Umbilical cord (tissue), 2 donors: Measurements from ENCODE around the gene MACROD2. TPM values are rescaled to one million over a fixed set of nuclear protein-coding genes. Genes with fewer than 3 reads are reported as not detected.

Source experiments
- DNase-seq: peaks from one replicate; pipeline ENCODE4 v3.0.0-alpha.2; 2015; ENCODE audit warnings: low spot score
- total RNA-seq: library from RNA; depleted of rRNA; stranded (reverse); fragments of >200 nt; gene quantifications from one replicate; pipeline ENCODE4 v1.2.3, GENCODE V29; 2014; ENCODE audit warnings: low replicate concordance; ENCODE audit not compliant: insufficient read depth

Gene MACROD2
- total RNA-seq, 1 donor from 2014 or later, result 69.6 TPM

DNA sequence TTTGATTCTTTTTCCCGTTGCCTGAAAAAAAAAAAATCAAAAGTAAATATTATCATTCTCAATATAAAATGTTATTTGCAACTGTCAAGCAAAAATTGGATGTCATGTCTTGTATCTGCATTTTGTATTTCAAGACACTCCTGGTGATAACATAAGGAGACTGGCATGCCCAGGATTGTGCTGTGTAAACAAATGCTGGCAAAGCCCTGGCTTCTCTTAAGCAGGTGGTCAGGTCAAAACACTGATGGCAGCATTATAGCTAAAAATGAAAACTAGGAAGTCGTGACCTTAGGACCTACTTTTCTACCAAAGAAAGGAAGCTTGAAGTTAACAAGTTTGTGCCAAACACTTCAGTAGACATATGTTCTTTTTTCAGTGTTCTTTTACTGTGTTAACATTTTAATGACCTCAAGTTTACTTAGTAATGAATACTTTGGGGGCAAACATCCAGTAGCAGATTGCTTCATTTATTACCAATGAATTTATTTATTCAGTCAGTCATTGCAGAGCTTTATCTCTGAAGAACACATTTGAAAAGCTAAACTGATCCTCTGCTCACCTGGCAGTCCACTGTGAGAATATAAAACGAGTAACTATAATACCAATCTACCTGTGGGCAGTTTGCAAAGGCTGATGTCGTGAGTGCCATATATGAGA, 585.2 kb downstream of the MACROD2 start:
- no peak for DNase-seq

DNA sequence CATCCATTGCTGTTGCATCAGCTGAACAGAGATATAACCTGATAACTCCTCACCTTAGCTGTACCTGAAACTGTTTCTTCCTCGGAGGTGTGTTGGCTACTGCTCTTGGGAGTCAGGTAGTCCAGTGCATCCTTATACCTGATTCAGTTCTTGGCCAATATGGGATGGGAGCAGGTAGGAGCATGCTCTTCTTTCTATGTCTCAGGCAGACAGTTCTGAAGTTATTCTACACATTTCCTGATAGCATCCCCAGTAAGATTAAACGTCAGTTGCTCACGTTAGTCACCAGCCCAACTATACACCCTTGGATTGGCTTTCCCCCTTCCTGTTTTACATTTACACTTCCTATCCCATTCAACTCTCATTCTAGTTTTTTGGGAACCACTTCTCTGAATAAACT, 586.4 kb downstream of the MACROD2 start:
- no peak for DNase-seq

- DNase-seq, result peak; percentile 53
Observed at GRCh38 chr20:14582855-14583254, 587.5 kb downstream of the MACROD2 start.

- DNase-seq, result no peak
Observed at GRCh38 chr20:14583413-14583812, 588.1 kb downstream of the MACROD2 start.

- DNase-seq, result no peak
Observed at GRCh38 chr20:14589383-14589782, 594.1 kb downstream of the MACROD2 start.

- no peak for DNase-seq
Observed at GRCh38 chr20:14595051-14595450, 599.7 kb downstream of the MACROD2 start.

- DNase-seq, result no peak
Observed at GRCh38 chr20:14597206-14597715, 601.9 kb downstream of the MACROD2 start.

DNA sequence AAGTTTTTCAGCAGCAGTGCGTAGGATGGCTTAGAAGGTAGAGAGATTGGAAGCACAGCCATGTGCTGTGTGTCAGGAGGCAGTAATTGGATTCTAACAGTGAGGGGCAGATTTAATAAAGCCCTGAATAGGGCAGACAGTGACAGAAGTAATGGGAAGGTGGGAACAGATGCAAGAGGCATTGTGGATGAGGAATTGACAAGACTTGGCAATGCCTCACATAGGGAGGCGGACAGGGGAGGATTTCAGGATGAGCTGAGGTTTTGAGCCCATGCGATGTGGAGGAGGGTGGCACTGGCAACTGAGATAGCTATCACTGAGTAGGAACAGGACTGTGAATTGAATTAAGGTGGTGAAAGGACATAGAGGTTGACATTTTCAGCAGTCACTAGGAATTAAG, 604.3 kb downstream of the MACROD2 start:
- DNase-seq, result no peak

GRCh38 chr20:14600527-14600926, 605.2 kb downstream of the MACROD2 start:
- DNase-seq, result no peak

DNA sequence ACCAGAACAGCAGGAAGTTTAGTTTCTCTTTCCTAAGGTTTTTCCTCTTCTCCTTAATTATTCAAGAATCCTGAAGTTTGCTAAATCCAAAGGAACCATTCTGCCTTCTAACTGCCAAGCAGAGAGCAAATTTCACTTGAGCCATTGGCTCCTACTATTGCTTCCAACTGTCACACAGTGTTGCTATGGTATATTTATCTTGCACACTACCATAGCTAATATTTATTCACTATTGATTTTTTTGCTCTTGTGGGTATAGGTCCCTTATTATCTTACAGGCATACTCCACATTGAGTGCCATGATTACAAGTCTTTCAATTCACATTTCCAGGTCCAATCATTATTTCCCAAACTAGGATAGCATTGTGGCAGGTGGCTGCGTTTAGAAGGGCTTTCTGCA, 608.8 kb downstream of the MACROD2 start:
- no peak for DNase-seq

- peak; percentile 61 for DNase-seq
Observed at GRCh38 chr20:14609328-14610221, 614.3 kb downstream of the MACROD2 start.

DNA sequence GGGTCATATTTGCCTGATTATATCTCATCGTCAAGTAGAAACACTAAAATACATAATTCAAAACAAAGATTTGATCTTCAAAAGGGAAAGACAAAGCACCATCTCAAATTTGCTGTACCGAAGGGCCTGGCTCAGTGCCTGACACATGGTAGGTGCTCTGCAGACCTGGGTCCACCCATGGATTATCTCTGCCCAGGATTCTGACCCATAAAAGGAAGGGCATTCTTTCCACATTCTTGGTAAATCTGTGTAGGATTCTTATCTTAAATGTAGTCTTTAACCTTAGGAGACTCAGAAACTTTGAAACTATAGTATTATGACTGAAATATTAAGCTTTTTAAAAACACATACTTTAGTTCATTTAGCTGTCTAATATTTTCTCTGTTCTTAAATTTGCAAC, 616.2 kb downstream of the MACROD2 start:
- peak; percentile 51 for DNase-seq

- DNase-seq, result peak; percentile 41
Observed at GRCh38 chr20:14612391-14612790, 617.1 kb downstream of the MACROD2 start.

DNA sequence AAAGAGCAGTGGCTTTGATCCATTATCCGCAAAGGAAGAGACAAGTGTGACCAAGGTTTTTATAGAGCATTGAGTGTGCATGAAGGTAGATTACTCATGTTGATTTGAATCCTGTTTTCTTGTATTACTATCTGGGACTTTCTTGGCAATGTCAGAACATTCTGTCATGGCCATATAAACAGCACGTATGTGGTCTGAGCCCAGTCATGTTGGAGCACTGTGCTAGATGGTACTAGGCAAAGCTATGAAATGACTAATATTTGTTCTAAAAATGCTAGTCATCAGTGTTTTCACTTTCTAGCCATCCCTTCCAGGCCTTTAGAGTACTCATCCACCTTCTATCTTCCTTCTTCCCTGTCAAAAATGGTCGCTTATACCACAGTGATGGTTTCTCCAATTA, 620.7 kb downstream of the MACROD2 start:
- DNase-seq, result no peak

- DNase-seq, result no peak
Observed at GRCh38 chr20:14617123-14617522, 621.8 kb downstream of the MACROD2 start.

DNA sequence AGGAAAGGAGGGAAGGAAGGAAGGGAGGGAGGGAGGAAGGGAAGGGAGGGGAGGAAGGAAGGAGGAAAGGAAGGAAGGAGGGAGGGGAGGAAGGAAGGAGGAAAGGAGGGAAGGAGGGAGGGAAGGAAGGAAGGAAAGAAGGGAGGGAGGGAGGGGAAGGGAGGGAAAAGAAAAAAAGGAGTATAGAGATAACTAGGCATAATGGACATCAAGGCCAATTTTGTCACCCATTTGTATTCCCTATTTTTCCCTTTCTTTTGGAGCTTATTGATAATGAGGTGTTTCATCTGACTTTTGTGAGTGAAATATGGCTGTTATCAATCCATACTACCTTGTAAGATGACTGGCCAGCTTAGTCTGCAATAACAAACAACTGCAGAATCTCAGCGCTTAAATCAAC, 624.1 kb downstream of the MACROD2 start:
- no peak for DNase-seq

GRCh38 chr20:14622796-14623195, 627.5 kb downstream of the MACROD2 start:
- no peak for DNase-seq

- no peak for DNase-seq
Observed at GRCh38 chr20:14631011-14631410, 635.7 kb downstream of the MACROD2 start.

DNA sequence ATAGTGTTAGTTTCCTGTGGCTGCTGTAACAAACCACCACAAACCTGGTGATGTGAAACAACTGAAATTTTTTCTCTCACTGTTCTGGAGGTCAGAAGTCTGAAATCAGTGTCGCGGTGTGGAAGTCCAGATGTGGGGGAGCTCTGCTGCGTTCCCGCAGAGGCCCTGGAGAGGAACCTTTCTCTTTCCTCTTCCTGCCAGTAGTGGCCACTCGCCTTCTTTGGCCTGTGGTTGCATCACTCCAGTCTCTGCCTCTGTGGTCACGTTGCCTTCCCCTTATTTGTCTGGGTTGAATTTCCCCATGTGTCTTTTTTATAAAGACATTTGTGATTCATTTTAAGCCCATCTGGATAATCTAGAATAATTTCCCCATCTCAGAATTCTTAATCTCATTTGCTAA, 637.6 kb downstream of the MACROD2 start:
- no peak for DNase-seq

DNA sequence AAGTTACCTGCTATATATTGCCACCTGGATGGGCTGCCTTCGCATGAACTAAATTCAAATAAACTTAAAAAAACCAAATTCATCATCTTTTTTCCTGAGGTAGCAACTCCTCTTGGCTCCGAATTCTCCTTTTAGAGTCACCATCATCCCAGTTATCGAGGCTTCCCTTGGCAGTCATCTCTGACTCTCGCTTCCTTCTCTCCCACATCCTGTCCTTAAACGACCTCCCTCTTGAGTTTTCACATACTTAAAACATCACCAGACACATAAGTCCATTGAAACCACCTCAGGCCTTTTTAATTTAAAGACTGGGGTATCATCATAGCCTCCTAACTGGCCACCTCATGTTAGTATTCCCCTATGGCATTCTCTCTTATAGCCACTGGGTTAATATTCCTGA, 638.2 kb downstream of the MACROD2 start:
- DNase-seq, result no peak

- DNase-seq, result no peak
Observed at GRCh38 chr20:14634665-14635064, 639.3 kb downstream of the MACROD2 start.

- DNase-seq, result no peak
Observed at GRCh38 chr20:14637441-14637840, 642.1 kb downstream of the MACROD2 start.

DNA sequence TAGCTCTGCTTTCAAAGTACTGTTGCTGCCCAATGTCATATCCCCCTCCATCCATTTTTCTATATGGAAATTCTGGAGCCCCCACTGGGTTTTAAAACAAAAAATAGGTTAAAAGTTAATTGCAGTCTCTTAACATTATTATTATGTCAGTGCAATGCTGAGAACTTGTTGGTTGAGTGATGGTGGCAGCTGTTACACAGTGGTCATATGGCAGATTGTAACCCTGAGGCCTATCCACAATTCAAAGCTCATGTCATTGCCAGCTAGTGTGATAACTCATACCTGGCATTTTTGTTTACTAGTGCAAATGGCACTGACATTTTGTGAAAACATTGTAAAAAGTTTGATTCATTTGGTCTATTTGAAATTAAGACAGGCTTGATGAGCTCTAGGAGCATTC, 647.8 kb downstream of the MACROD2 start:
- no peak for DNase-seq
